ENCODE results near the gene RAD1.

- TF ChIP-seq CTCF (IDR thresholded peaks at IDR 0.05) (no peak), POLR2A (IDR thresholded peaks at IDR 0.05) (no peak)
Measured at GRCh38 chr5:34928267-34928666, 13.0 kb upstream of the RAD1 start.
